ENCODE results near the gene USF2. TPM values are rescaled to one million over a fixed set of nuclear protein-coding genes. Genes with fewer than 3 reads are reported as not detected.
"Not testable (repeated sequence)": the region's sequence is repeated elsewhere in the genome, so short reads cannot be mapped to it uniquely, and the experiment has no call there.

Gene USF2
- total RNA-seq, 2 experiments from 2014 or later: 116 to 154 TPM

- ATAC-seq: no peak
- no peaks in the 10 kb centered on the region for H3K27me3 Mint-ChIP-seq
- DNase-seq: no peak
- H3K4me3 Mint-ChIP-seq: no peak overlapping the region
- no peaks in the 10 kb centered on the region for H3K9me3 Mint-ChIP-seq (ENCODE audit: low read depth)
- H3K27ac Mint-ChIP-seq: no peak overlapping the region
- intact Hi-C loops (cut with DNase I, micrococcal nuclease): no loop called here
- H3K4me1 Mint-ChIP-seq: peaks cover 7% of the 10 kb centered on the region
- ChIA-PET POLR2A (no interaction called here), CTCF (no interaction called here)
- no peaks in the 10 kb centered on the region for H3K36me3 Mint-ChIP-seq (ENCODE audit: low read depth)
Observed at GRCh38 chr19:35226748-35227147, 42.0 kb upstream of the USF2 start.

DNA sequence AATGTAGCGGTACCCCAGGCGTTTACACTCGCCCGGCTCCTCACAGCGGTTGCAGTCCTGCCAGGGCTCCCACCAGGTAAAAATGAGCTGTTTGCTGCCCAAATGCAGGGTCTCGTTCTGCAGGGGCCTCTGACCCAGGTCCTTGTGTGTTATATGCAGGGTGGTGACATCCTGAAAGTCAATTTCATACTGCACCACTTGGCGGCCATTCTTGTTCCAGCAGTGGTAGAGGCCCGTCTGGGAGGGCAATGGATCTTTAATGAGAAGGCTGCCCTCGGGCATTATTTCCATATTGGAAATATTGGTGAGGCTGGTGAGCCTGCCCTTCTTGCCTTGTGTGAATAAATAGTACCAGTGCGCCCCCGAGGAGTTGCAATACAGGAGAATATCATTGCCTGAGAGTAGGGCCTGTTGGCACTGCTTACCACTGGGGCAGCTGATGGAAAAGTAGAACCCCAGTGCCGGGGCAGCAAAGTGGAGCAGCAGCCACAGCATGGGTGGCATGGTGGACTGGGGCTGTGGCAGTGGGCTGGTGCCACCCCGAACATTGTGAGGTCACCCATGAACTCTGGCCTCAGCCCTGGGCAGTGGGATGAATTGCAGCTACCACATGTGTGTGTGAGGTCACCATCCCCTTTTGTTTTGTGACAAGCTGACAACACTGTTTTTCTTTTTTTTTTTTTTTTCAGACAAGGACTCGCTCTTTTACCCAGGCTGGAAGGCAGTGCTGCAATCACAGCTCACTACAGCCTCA is 40.4 kb upstream of the USF2 start, which contains the start of gene FAM187B:
Gene FAM187B, minus strand, starts transcription at position 563 of the 754 bp plus-strand sequence. Its CDS starts 59 bp downstream, at position 504.
- DNase-seq (no peak), ATAC-seq (no peak)
- ChIA-PET POLR2A (no interaction called here), CTCF (interaction anchor here (0.7 to 1.0 kb wide), 2 partner anchors 86 to 89 kb away, joined by 3 to 4 read pairs; no protein-coding TSS in a partner anchor)
- Mint-ChIP-seq H3K9me3 (ENCODE audit: low read depth) (no peaks in the 10 kb centered on the region), H3K4me1 (peaks cover 3% of the 10 kb centered on the region), H3K27ac (no peak within 1 kb of the TSS), H3K36me3 (ENCODE audit: low read depth) (no peaks in the 10 kb centered on the region), H3K27me3 (no peaks in the 10 kb centered on the region), H3K4me3 (no peak within 1 kb of the TSS)
- intact Hi-C loops (cut with DNase I, micrococcal nuclease): no loop called here

- POLR2A ChIA-PET: no interaction called here
- CTCF ChIA-PET: no interaction called here
- no peak for ATAC-seq
Observed at GRCh38 chr19:35229601-35230000, 39.2 kb upstream of the USF2 start.

GRCh38 chr19:35231956-35232645 is 36.7 kb upstream of the USF2 start:
- CTCF ChIA-PET: interaction anchor here (0.9 kb wide), 1 partner anchor 10 kb away, joined by 3 read pairs; no protein-coding TSS in a partner anchor
- H3K27ac Mint-ChIP-seq: no peak overlapping the region
- DNase-seq (no peak), ATAC-seq (no peak)
- no peaks in the 10 kb centered on the region for H3K36me3 Mint-ChIP-seq (ENCODE audit: low read depth)
- POLR2A ChIA-PET: no interaction called here
- no peaks in the 10 kb centered on the region for H3K9me3 Mint-ChIP-seq (ENCODE audit: low read depth)
- intact Hi-C loops (cut with DNase I, micrococcal nuclease): no loop called here
- no peaks in the 10 kb centered on the region for H3K27me3 Mint-ChIP-seq
- peaks cover 7% of the 10 kb centered on the region for H3K4me1 Mint-ChIP-seq
- H3K4me3 Mint-ChIP-seq: no peak overlapping the region

More at GRCh38 chr19:35229601-35230000, 39.2 kb upstream of the USF2 start:
- Mint-ChIP-seq H3K36me3 (ENCODE audit: low read depth) (no peaks in the 10 kb centered on the region), H3K4me3 (no peak overlapping the region), H3K9me3 (ENCODE audit: low read depth) (no peaks in the 10 kb centered on the region), H3K27ac (no peak overlapping the region), H3K4me1 (peaks cover 3% of the 10 kb centered on the region), H3K27me3 (no peaks in the 10 kb centered on the region)
- no peak for DNase-seq
- intact Hi-C loops (cut with DNase I, micrococcal nuclease): no loop called here

DNA sequence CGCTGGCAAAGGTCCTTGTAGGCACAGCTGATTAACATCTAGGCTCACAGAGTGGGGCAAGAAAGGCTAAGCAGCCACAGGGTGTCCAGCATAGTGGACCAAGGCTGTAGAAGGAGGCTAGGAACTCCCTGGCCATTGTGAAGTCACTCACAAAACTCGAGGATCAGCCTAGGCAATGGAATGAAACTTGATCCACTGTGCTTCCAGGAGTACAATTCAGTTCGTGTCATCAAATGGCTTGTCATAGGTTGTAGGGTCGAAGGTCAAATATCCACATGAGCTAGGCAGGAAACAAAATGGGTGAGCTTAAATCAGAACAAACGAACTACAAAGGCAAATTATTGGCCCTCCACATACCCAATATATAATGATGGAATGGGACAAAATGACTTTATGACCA is 35.9 kb upstream of the USF2 start:
- Mint-ChIP-seq H3K36me3 (ENCODE audit: low read depth) (no peaks in the 10 kb centered on the region), H3K4me3 (no peak overlapping the region), H3K4me1 (peaks cover 7% of the 10 kb centered on the region), H3K9me3 (ENCODE audit: low read depth) (no peaks in the 10 kb centered on the region), H3K27me3 (no peaks in the 10 kb centered on the region), H3K27ac (no peak overlapping the region)
- intact Hi-C loops (cut with DNase I, micrococcal nuclease): no loop called here
- no peak for DNase-seq
- POLR2A ChIA-PET: no interaction called here
- no peak for ATAC-seq
- CTCF ChIA-PET: interaction anchor here (0.7 kb wide), 1 partner anchor 33 kb away, joined by 3 read pairs; no protein-coding TSS in a partner anchor

DNA sequence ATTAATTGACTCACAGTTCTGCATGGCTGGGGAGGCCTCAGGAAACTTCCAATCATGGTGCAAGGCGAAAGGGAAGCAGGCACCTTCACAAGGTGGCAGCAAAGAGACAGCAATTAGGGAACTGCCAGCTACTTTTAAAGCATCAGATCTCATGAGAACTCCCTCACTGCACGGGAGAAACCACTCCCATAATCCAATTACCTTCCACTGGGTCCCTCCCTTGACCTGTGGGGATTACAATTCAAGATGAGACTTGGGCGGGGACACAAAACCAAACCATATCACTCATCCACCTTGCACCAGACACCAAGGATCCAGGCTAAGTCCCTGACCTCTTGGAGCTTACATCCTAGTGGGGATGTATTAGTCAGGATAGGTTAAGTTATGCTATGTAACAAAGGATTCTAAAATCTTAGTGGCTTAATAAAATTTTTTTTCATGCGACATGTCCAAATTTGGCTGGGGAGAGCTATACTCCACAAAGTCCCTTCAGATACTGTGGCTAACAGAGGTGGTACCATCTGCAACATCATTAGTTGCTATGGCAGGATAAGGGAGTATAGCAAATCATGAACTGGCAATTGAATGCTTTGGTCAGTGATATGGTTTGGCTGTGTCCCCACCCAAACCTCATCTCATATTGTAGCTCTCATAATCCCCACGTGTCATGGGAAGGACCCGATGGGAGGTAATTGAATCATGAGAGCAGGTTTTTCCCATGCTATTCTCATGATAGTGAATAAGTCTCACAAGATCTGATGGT is 31.9 kb upstream of the USF2 start:
- peak; percentile 43 for DNase-seq
- Mint-ChIP-seq H3K4me3 (no peak overlapping the region), H3K27ac (no peak overlapping the region), H3K4me1 (peaks cover 22% of the 10 kb centered on the region), H3K27me3 (no peaks in the 10 kb centered on the region), H3K36me3 (ENCODE audit: low read depth) (peaks cover 9% of the 10 kb centered on the region), H3K9me3 (ENCODE audit: low read depth) (peaks cover 14% of the 10 kb centered on the region)
- intact Hi-C loops (cut with DNase I, micrococcal nuclease): no loop called here
- peak; percentile 52 for ATAC-seq
- POLR2A ChIA-PET: no interaction called here
- CTCF ChIA-PET: interaction anchor here (0.7 to 1.2 kb wide), 3 partner anchors 17 to 122 kb away, joined by 3 to 4 read pairs (median 3); no protein-coding TSS in a partner anchor

- H3K27me3 Mint-ChIP-seq; DNase-seq; H3K4me3 Mint-ChIP-seq; intact Hi-C loops (cut with DNase I, micrococcal nuclease); POLR2A ChIA-PET; ATAC-seq; H3K27ac Mint-ChIP-seq; H3K36me3 Mint-ChIP-seq (ENCODE audit: low read depth); CTCF ChIA-PET: not testable (repeated sequence)
- peaks cover 22% of the 10 kb centered on the region for H3K4me1 Mint-ChIP-seq
- peaks cover 25% of the 10 kb centered on the region for H3K9me3 Mint-ChIP-seq (ENCODE audit: low read depth)
Observed at GRCh38 chr19:35239597-35239996, 29.2 kb upstream of the USF2 start.

DNA sequence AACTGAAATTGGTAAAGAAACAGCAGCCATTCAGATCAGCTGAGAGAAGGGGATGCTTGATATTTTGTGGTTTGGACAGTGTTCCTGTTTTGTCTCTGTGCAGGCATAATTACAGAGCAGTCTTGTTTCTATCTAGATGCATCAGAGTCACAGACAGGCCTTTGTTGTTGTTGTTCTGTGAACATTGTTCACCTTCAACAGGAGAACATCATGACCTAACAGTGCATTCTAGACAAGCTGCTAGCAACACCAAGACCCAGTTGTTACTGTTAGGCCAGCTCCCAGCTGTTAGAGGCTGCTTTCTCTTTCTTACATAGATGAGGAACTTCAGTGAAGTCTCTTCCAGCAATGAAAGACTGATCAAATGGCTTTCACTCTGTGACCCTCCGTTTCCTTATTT is 28.4 kb upstream of the USF2 start:
- H3K27ac Mint-ChIP-seq: peak overlapping the region; percentile 78
- H3K36me3 Mint-ChIP-seq (ENCODE audit: low read depth): peaks cover 9% of the 10 kb centered on the region
- POLR2A ChIA-PET: no interaction called here
- no peak for DNase-seq
- intact Hi-C loops (cut with DNase I, micrococcal nuclease): no loop called here
- H3K4me3 Mint-ChIP-seq: no peak overlapping the region
- peaks cover 27% of the 10 kb centered on the region for H3K9me3 Mint-ChIP-seq (ENCODE audit: low read depth)
- CTCF ChIA-PET: interaction anchor here (1.0 to 1.1 kb wide), 2 partner anchors 21 to 87 kb away, joined by 3 to 4 read pairs; no protein-coding TSS in a partner anchor
- H3K4me1 Mint-ChIP-seq: peaks cover 20% of the 10 kb centered on the region
- ATAC-seq: peak; percentile 67
- no peaks in the 10 kb centered on the region for H3K27me3 Mint-ChIP-seq

- Mint-ChIP-seq H3K27me3 (peaks cover 4% of the 10 kb centered on the region), H3K9me3 (ENCODE audit: low read depth) (peaks cover 27% of the 10 kb centered on the region), H3K4me3 (no peak overlapping the region), H3K27ac (no peak overlapping the region), H3K36me3 (ENCODE audit: low read depth) (peaks cover 9% of the 10 kb centered on the region), H3K4me1 (peaks cover 18% of the 10 kb centered on the region)
- ChIA-PET CTCF (interaction anchor here (1.0 to 1.6 kb wide), 4 partner anchors 10 to 23 kb away, joined by 3 read pairs; no protein-coding TSS in a partner anchor), POLR2A (no interaction called here)
- ATAC-seq (no peak), DNase-seq (no peak)
- intact Hi-C loops (cut with DNase I, micrococcal nuclease): no loop called here
Observed at GRCh38 chr19:35241417-35241816, 27.3 kb upstream of the USF2 start.

DNA sequence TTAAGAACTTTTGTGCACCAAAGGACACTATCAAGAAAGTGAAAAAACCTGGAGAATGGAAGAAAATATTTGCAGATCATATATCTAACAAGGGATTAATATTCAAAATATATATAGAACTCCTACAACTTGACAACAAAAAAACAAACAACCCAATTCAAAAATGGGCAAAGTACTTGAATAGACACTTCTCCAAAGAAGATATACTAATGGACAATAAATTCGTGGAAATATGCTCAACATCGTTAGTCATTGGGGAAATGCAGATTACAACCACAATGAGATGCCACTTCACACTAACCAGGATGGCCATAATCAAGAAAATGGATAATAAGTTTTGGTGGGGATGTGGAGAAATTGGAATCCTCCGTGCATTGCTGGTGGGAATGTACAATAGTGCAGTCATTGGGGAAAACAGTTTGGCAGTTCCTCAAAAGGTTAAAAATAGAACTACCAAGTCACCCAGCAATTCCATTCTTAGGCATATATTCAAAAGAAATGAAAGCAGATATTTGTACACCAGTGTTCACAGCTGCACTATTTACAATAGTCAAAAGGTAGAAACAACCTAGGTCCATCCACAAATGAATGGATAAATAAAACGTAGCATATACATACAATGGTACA is 22.2 kb upstream of the USF2 start:
- no peak for ATAC-seq
- no peak for DNase-seq
- Mint-ChIP-seq H3K9me3 (ENCODE audit: low read depth) (peaks cover 15% of the 10 kb centered on the region), H3K27me3 (peaks cover 20% of the 10 kb centered on the region), H3K36me3 (ENCODE audit: low read depth) (no peaks in the 10 kb centered on the region), H3K4me1 (peaks cover 22% of the 10 kb centered on the region), H3K27ac (no peak overlapping the region), H3K4me3 (peak overlapping the region; percentile 79)
- ChIA-PET POLR2A (no interaction called here), CTCF (interaction anchor here (0.7 kb wide), 1 partner anchor 73 kb away, joined by 3 read pairs; no protein-coding TSS in a partner anchor)
- intact Hi-C loops (cut with DNase I, micrococcal nuclease): no loop called here
